K562 (cell line): Measurements from ENCODE around the gene MECP2. TPM values are rescaled to one million over a fixed set of nuclear protein-coding genes. Genes with fewer than 3 reads are reported as not detected.

ENCODE experiments used
- BRD9 ChIP-seq: fragments of 450-650 bp; IDR thresholded peaks from 2 replicates; pipeline ENCODE4 v1.6.1; 2018; ENCODE audit warnings: low read depth; ENCODE audit not compliant: partially characterized antibody
- CREB1 ChIP-seq, 2 experiments: sonication (generic) in 1 of 2; formaldehyde crosslinking in 1 of 2; IDR thresholded peaks; 2 replicates each; pipeline versions ENCODE4 v1.6.1 to v1.8.0; 2012 to 2022; ENCODE audit warnings: inconsistent platforms in 1 of 2, mild to moderate bottlenecking in 1 of 2, missing genetic modification reagents in 1 of 2, moderate library complexity in 1 of 2
- CREM ChIP-seq: IDR thresholded peaks from 2 replicates; pipeline ENCODE4 v1.6.1; 2014; ENCODE audit warnings: antibody characterized with exemption, low read depth
- CTBP1 ChIP-seq: fragments of 450-650 bp; IDR thresholded peaks from 2 replicates; pipeline ENCODE4 v1.6.1; 2016; ENCODE audit warnings: borderline replicate concordance
- HDAC1 ChIP-seq, 2 experiments: fragments of 450-650 bp; IDR thresholded peaks; 2 replicates each; pipeline ENCODE4 v1.6.1; 2016 to 2017; ENCODE audit warnings: inconsistent platforms in 1 of 2, mild to moderate bottlenecking in 1 of 2, moderate library complexity in 1 of 2
- MTA3 ChIP-seq: fragments of 450-650 bp; formaldehyde crosslinking; IDR thresholded peaks from 2 replicates; pipeline ENCODE4 v1.6.1; 2017; ENCODE audit warnings: mild to moderate bottlenecking, borderline replicate concordance
- NFATC3 ChIP-seq: fragments of 450-650 bp; IDR thresholded peaks from 2 replicates; pipeline ENCODE4 v1.6.1; 2017; ENCODE audit warnings: mild to moderate bottlenecking
- TRIM28 ChIP-seq: fragments of 450-650 bp; IDR thresholded peaks from 2 replicates; pipeline ENCODE4 v1.6.1; 2017
- ZFX ChIP-seq: sonication (generic); formaldehyde crosslinking; IDR thresholded peaks from 2 replicates; pipeline ENCODE4 v1.8.0; 2022; ENCODE audit warnings: mild to moderate bottlenecking, missing genetic modification reagents, moderate library complexity
- polyA plus RNA-seq, 8 experiments: library from polyadenylated mRNA; depleted of rRNA in 4 of 8; stranded (reverse) in 5 of 8; unstranded in 3 of 8; fragments of >200 nt; fragmentation: Nextera tagmentation in 2 of 8; fragmentation: Illumina TruSeq in 1 of 8; extraction: Ambion mirVana in 2 of 8; extraction: Trizol in 1 of 8; gene quantifications; 2 replicates each; pipeline versions ENCODE4 v1.2.1 to v1.2.3, GENCODE V29; 2011 to 2014; ENCODE audit warnings: inconsistent platforms in 1 of 8, missing spikeins in 1 of 8
- total RNA-seq, 7 experiments: library from RNA; depleted of rRNA in 6 of 7; stranded (reverse); fragments of >200 nt in 6 of 7; fragmentation: Illumina TruSeq in 2 of 7; extraction: Trizol in 2 of 7; gene quantifications; 2 replicates each; pipeline versions ENCODE4 v1.2.1 to v1.2.3, GENCODE V29; 2011 to 2021; ENCODE audit warnings: low replicate concordance in 1 of 7
- TF ChIP-seq, protein P1 (sequence below), 2 experiments: fragments of 450-650 bp; formaldehyde crosslinking in 1 of 2; IDR thresholded peaks; 2 replicates each; pipeline versions ENCODE4 v1.4.0 to v1.6.1; 2014 to 2020; ENCODE audit warnings: mild to moderate bottlenecking in 2 of 2, borderline replicate concordance in 1 of 2, low read depth in 1 of 2
- TF ChIP-seq, protein P2 (sequence below), 3 experiments: IDR thresholded peaks in 2 of 3; conservative IDR thresholded peaks in 1 of 3; 2 replicates each; pipeline ENCODE4 v1.5.1; 2011 to 2012; ENCODE audit warnings: low read length in 3 of 3, mild to moderate bottlenecking in 3 of 3, control low read depth in 2 of 3, improper control_type of control experiment in 1 of 3, inconsistent platforms in 1 of 3, low read depth in 1 of 3, mixed read lengths in 1 of 3, moderate library complexity in 1 of 3; ENCODE audit not compliant: insufficient read depth in 2 of 3

Gene MECP2
- total and polyA plus RNA-seq, 9 of the 15 experiments (the other 6 are each of a cell fraction or from before 2014, with no cell fraction given) = 2.1 to 50.9 (median 30.5) TPM

DNA sequence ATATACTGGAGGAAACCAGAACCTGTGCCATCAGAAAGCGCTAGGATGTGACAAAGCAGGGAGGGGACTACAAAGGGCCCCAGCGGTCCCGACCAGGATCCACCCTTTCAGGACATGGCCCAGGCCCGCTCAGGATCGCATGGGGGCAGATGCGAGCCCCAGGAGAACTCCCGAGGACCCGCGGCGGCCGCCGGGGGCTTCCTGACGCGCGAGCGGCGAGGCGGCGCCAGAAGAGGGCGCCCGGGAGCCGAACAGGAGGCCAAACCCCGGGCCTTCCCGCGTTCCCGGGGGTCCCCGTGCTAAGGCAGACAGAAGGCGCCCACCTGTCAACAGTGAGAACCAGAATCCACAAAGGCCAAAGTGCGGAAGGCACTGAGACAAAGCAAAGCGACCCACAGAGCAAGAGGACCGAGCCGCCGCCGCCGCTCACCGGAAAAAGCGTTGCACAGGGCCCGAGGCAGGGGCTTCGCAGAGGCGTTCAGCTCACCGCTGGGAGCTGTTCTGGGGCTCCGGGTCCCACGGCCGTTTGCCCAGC lies 39.2 kb upstream of the MECP2 start (continued):
- TF ChIP-seq, protein P1, sequence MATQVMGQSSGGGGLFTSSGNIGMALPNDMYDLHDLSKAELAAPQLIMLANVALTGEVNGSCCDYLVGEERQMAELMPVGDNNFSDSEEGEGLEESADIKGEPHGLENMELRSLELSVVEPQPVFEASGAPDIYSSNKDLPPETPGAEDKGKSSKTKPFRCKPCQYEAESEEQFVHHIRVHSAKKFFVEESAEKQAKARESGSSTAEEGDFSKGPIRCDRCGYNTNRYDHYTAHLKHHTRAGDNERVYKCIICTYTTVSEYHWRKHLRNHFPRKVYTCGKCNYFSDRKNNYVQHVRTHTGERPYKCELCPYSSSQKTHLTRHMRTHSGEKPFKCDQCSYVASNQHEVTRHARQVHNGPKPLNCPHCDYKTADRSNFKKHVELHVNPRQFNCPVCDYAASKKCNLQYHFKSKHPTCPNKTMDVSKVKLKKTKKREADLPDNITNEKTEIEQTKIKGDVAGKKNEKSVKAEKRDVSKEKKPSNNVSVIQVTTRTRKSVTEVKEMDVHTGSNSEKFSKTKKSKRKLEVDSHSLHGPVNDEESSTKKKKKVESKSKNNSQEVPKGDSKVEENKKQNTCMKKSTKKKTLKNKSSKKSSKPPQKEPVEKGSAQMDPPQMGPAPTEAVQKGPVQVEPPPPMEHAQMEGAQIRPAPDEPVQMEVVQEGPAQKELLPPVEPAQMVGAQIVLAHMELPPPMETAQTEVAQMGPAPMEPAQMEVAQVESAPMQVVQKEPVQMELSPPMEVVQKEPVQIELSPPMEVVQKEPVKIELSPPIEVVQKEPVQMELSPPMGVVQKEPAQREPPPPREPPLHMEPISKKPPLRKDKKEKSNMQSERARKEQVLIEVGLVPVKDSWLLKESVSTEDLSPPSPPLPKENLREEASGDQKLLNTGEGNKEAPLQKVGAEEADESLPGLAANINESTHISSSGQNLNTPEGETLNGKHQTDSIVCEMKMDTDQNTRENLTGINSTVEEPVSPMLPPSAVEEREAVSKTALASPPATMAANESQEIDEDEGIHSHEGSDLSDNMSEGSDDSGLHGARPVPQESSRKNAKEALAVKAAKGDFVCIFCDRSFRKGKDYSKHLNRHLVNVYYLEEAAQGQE (IDR thresholded peaks at IDR 0.05; ENCODE audit: borderline replicate concordance) = peak; percentile 75
- TF ChIP-seq, protein P1 (CRISPR knock-in tag; IDR thresholded peaks at IDR 0.05; ENCODE audit: low read depth) = no peak
- no peak for TF ChIP-seq CREB1 (IDR thresholded peaks at IDR 0.05)
- TF ChIP-seq CREB1 (CRISPR knock-in tag; IDR thresholded peaks at IDR 0.05) = 0 out of 2 replicates have a peak, but pooled peaks have one; percentile 47
- peak; percentile 47 for TF ChIP-seq BRD9
- TF ChIP-seq TRIM28 = no peak
- TF ChIP-seq ZFX = peak; percentile 65
- TF ChIP-seq, protein P2, sequence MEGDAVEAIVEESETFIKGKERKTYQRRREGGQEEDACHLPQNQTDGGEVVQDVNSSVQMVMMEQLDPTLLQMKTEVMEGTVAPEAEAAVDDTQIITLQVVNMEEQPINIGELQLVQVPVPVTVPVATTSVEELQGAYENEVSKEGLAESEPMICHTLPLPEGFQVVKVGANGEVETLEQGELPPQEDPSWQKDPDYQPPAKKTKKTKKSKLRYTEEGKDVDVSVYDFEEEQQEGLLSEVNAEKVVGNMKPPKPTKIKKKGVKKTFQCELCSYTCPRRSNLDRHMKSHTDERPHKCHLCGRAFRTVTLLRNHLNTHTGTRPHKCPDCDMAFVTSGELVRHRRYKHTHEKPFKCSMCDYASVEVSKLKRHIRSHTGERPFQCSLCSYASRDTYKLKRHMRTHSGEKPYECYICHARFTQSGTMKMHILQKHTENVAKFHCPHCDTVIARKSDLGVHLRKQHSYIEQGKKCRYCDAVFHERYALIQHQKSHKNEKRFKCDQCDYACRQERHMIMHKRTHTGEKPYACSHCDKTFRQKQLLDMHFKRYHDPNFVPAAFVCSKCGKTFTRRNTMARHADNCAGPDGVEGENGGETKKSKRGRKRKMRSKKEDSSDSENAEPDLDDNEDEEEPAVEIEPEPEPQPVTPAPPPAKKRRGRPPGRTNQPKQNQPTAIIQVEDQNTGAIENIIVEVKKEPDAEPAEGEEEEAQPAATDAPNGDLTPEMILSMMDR (IDR thresholded peaks at IDR 0.05 in 2 of 3, conservative IDR thresholded peaks at IDR 0.05 in 1 of 3; ENCODE audit: insufficient read depth in 2 of 3, low read depth in 1 of 3, low read length in 3 of 3) = peak; percentile 80 to 97 (median 81)
- 0 out of 2 replicates have a peak, but pooled peaks have one; percentile 28 for TF ChIP-seq CTBP1
- TF ChIP-seq NFATC3 = peak; percentile 100
- peak; percentile 46; the same call in 1 of the 2 replicates for TF ChIP-seq CREM
- no peak for TF ChIP-seq HDAC1 (IDR thresholded peaks at IDR 0.05)
- TF ChIP-seq MTA3 = 0 out of 2 replicates have a peak, but pooled peaks have one; percentile 50
